GM12801 (cell line): Measurements from ENCODE around the gene ZDHHC8.

ENCODE experiments used
- TF ChIP-seq, protein P1 (sequence below): IDR thresholded peaks from one replicate; pipeline ENCODE4 v1.5.1; 2011; ENCODE audit warnings: control low read depth; ENCODE audit not compliant: insufficient read length; ENCODE audit errors: extremely low read depth

Gene ZDHHC8

DNA sequence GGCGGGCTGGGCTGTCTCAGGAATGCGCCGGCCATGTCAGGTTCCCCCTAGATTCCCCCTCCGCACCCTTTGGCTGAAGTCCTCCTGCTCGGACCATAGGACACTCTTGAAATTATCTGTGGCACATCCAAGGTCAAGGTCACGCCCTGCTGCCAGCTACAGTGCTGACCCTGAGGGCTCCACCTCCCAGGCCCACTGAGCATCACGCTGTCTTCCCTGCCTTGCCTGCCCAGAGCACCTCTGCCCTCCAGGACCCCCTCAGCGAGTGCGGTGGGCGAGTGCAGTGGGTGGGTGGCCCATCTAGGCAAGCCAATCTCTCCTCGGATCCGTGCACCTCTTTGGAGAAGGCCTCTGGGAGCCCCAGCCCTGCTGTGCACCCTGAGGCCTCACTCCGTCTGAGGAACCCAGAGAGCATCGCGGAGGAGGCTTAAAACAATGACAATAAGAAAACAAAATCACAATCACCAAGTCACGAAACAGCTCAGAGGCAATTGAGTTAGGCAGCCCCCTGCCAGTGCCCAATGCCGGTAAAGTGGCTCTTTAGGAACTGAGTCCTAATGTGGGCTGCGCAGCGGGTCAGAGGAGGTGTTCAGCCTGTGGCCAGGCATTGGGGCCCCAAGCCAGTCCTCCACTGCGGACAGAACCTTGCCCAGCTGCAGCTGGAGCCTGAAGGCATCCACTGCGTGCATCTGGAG lies 45.8 kb downstream of the ZDHHC8 start:
- TF ChIP-seq, protein P1, sequence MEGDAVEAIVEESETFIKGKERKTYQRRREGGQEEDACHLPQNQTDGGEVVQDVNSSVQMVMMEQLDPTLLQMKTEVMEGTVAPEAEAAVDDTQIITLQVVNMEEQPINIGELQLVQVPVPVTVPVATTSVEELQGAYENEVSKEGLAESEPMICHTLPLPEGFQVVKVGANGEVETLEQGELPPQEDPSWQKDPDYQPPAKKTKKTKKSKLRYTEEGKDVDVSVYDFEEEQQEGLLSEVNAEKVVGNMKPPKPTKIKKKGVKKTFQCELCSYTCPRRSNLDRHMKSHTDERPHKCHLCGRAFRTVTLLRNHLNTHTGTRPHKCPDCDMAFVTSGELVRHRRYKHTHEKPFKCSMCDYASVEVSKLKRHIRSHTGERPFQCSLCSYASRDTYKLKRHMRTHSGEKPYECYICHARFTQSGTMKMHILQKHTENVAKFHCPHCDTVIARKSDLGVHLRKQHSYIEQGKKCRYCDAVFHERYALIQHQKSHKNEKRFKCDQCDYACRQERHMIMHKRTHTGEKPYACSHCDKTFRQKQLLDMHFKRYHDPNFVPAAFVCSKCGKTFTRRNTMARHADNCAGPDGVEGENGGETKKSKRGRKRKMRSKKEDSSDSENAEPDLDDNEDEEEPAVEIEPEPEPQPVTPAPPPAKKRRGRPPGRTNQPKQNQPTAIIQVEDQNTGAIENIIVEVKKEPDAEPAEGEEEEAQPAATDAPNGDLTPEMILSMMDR = no peak

DNA sequence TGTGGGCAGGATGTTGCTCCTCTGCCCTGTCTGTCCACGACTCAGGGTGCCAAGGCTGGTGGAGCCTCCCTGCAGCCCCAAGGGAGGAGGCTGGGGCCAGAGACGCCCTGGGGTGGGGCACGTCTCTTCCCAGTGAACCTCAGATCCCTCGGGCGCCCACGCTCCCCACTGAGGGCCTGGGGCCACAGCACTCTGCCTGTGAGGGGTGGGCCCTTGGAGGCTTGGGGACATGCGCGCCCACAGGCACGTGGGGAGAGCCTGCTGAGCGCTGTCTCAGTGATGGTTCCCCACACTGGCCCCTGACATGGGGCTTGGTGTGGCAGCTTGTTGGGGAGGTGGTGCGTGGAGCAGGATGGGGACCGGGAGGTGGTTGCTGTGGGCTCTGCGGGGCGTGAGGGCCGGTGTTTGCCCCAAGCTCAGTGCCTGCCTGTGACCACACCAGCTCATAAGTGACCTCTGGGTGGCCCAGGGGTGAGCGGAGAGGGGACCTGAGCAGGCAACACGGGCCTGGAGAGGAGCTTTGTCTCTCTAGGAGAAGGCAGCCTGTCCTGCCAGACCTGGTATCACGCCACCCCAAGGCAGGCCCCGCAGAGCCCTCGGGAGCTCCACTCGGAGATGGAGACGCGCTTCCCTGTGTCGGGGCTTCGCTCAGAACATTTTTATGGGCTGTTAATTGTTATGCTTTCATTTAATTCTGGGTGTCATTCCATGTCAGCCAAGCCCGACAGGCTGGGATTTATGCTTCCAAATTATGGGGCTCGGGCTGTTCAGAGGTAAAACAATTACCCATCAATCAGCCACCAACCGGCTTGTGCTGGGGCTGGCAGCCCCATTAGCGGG lies 46.7 kb downstream of the ZDHHC8 start:
- TF ChIP-seq, protein P1 = no peak

- TF ChIP-seq, protein P1 = no peak
Observed at GRCh38 chr22:20178915-20179227, 47.3 kb downstream of the ZDHHC8 start.

GRCh38 chr22:20179455-20180244 lies 48.0 kb downstream of the ZDHHC8 start:
- TF ChIP-seq, protein P1 = no peak

DNA sequence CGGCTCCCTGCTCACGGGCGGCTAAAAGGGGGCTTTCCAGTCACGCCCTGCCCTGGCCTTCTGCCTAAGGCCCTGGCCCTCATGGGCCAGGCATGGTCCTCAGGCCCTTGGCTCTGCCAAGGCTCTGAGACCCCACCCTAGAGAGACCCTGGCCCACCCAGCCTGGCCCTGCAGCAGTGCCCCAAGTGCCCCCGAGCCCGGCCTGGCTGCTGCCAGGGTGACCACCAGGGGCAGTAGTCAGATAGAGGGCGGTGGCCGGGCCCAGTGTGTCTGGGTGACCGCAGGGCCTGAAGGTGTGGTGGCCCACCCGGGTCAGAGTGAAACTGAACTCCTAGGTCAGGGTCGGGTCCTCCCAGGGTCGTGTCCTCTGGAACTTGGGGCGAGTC lies 48.6 kb downstream of the ZDHHC8 start:
- TF ChIP-seq, protein P1 = no peak

GRCh38 chr22:20180640-20181039 lies 49.0 kb downstream of the ZDHHC8 start:
- TF ChIP-seq, protein P1 = no peak

DNA sequence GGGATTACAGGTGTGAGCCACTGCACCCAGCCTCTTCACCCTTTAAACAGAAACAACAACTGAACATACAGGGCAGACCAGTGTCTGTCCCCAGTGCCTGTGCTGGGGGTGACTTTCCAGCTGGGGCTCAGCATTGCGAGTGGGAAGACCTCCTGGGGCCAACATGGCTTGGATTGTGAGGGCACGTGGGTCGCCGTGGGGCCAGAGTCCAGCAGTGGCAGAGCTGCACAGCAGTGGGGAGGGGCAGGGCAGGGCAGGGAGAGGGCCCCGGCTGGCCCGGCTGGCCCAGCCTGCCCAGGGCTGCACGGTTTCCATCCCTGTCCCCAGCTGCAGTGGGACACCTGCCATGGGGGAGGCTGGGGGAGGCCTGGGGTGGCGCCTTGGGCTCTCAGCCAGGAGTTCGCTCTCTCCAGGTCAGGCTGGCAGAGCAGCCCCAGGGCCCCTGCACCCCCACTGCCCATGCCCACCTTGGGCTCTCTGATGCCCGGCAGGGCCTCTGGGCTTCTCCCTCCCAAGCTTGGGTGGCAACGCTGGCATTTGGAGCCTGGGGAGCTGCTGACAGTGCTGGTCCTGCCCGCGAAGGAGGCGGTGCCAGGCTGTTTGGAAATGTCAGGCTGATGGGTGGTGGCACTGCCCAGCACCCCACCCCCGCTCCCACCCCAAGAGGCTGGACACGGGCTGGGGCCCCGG lies 49.7 kb downstream of the ZDHHC8 start:
- TF ChIP-seq, protein P1 = no peak
